ENCODE data around the gene TPRX1.

DNA sequence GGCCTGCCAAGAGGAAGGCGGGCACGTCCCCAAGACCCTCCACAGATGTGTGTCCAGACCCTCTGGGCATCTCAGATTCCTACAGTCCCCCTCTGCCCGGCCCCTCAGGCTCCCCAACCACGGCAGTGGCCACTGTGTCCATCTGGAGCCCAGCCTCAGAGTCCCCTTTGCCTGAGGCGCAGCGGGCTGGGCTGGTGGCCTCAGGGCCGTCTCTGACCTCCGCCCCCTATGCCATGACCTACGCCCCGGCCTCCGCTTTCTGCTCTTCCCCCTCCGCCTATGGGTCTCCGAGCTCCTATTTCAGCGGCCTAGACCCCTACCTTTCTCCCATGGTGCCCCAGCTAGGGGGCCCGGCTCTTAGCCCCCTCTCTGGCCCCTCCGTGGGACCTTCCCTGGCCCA lies 35.1 kb upstream of the TPRX1 start:
- TF ChIP-seq ZNF8 (CRISPR knock-in tag; IDR thresholded peaks at IDR 0.05) = no peak
- TF ChIP-seq SNAI2 (CRISPR knock-in tag; IDR thresholded peaks at IDR 0.05) = no peak
- TF ChIP-seq, protein P1, sequence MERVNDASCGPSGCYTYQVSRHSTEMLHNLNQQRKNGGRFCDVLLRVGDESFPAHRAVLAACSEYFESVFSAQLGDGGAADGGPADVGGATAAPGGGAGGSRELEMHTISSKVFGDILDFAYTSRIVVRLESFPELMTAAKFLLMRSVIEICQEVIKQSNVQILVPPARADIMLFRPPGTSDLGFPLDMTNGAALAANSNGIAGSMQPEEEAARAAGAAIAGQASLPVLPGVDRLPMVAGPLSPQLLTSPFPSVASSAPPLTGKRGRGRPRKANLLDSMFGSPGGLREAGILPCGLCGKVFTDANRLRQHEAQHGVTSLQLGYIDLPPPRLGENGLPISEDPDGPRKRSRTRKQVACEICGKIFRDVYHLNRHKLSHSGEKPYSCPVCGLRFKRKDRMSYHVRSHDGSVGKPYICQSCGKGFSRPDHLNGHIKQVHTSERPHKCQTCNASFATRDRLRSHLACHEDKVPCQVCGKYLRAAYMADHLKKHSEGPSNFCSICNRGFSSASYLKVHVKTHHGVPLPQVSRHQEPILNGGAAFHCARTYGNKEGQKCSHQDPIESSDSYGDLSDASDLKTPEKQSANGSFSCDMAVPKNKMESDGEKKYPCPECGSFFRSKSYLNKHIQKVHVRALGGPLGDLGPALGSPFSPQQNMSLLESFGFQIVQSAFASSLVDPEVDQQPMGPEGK (CRISPR knock-in tag; IDR thresholded peaks at IDR 0.05; ENCODE audit: borderline replicate concordance) = no peak
- no peak for TF ChIP-seq CSDC2 (CRISPR knock-in tag; IDR thresholded peaks at IDR 0.05)
- no peak for TF ChIP-seq ARNTL (CRISPR knock-in tag; IDR thresholded peaks at IDR 0.05; ENCODE audit: borderline replicate concordance, low read depth)
- TF ChIP-seq OSR1 (CRISPR knock-in tag; IDR thresholded peaks at IDR 0.05) = no peak
- no peak for TF ChIP-seq ZFP3 (CRISPR knock-in tag; IDR thresholded peaks at IDR 0.05)
- no peak for TF ChIP-seq ZNF70 (CRISPR knock-in tag; IDR thresholded peaks at IDR 0.05)
- TF ChIP-seq PPARA (CRISPR knock-in tag; IDR thresholded peaks at IDR 0.05; ENCODE audit: borderline replicate concordance) = no peak

Measured in SK-N-SH treated with all-trans-retinoic acid at 6 μM for 48 hours (cell line).